Ovary (tissue), 9 donors: ENCODE measurements around the gene NDUFS6. TPM values are rescaled to one million over a fixed set of nuclear protein-coding genes. Genes with fewer than 3 reads are reported as not detected.

Experiments
- DNase-seq, 5 donors: peaks; one replicate each; pipeline ENCODE4 v3.0.0-alpha.2; 2019 to 2020
- H3K27ac ChIP-seq, 2 donors: fragments of 200-600 bp; one replicate each; pipeline versions ENCODE4 v1.5.1 to v1.8.0; 2019 to 2022
- H3K27me3 ChIP-seq: fragments of 200-600 bp; one replicate; pipeline ENCODE4 v1.8.0; 2022
- H3K36me3 ChIP-seq: fragments of 200-600 bp; sonication (generic); one replicate; pipeline ENCODE4 v1.5.1; 2019
- H3K4me1 ChIP-seq: one replicate; pipeline ENCODE4 v1.8.1; 2013; ENCODE audit warnings: mild to moderate bottlenecking, moderate library complexity; ENCODE audit not compliant: insufficient read depth
- H3K4me3 ChIP-seq: fragments of 200-600 bp; sonication (generic); one replicate; pipeline ENCODE4 v1.5.1; 2017
- H3K9me3 ChIP-seq, 2 donors: fragments of 200-600 bp in 1 of 2; sonication (generic) in 1 of 2; one replicate each; pipeline versions ENCODE4 v1.5.1 to v1.8.1; 2013 to 2019; ENCODE audit warnings: mild to moderate bottlenecking in 1 of 2, moderate library complexity in 1 of 2
- EP300 ChIP-seq: sonication (generic); formaldehyde crosslinking; IDR thresholded peaks from one replicate; pipeline ENCODE4 v1.6.1; 2017; ENCODE audit warnings: antibody characterized with exemption
- POLR2A ChIP-seq: fragments of 450-650 bp; IDR thresholded peaks from one replicate; pipeline ENCODE4 v1.6.1; 2017; ENCODE audit warnings: antibody characterized with exemption, mild to moderate bottlenecking, moderate library complexity
- WGBS, 3 donors: extraction: QIAGEN DNeasy Blood & Tissue Kit in 1 of 3; methylation state at CpG; one replicate each; pipeline versions ENCODE4 v1.1.5 to v1.1.7; 2013 to 2017; 5-methylcytosine and 5-hydroxymethylcytosine counted together
- intact Hi-C, 4 donors: fragments of 100-400 bp; cut with DNase I; formaldehyde crosslinking; loops; one replicate each; pipeline versions ENCODE4 v1.11.0 to v1.15.1; 2022 to 2023
- polyA plus RNA-seq, 2 donors: library from polyadenylated mRNA; stranded (reverse); fragments of 200-250 nt in 1 of 2; fragments of 350-450 nt in 1 of 2; fragmentation: Illumina TruSeq in 1 of 2; extraction: RNeasy Lipid Tissue Mini Kit (QIAGEN cat#74804) in 1 of 2; gene quantifications; one replicate each; pipeline ENCODE4 v1.2.3, GENCODE V29; 2013 to 2014
- total RNA-seq, 7 donors: library from RNA; depleted of rRNA in 2 of 7; stranded (reverse); fragments of >200 nt in 2 of 7; fragmentation: NEBNext Ultra II Directional in 3 of 7; extraction: Animal tissue kit (Norgen Biotek cat#: 25700) in 3 of 7; gene quantifications; one replicate each; pipeline versions ENCODE4 v1.1.0 to v1.2.4, GENCODE V29; 2016 to 2023
- TF ChIP-seq, protein P1 (sequence below), 3 donors: fragments of 450-650 bp in 2 of 3; fragments of 200-600 bp in 1 of 3; IDR thresholded peaks; one replicate each; pipeline versions ENCODE4 v1.5.1 to v1.8.0; 2016 to 2022; ENCODE audit warnings: antibody characterized with exemption in 3 of 3, mild to moderate bottlenecking in 1 of 3
- donor health status: DM: no; HTN: no; CAD: no; lungs with moderate emphysema.
- donor health status: DM: no; HTN: no; CAD: no.
- donor health status: Bipolar disorder and iron deficiency.
- donor health status: DM: yes; HTN: yes; CAD: no.
- donor health status: DM: no; HTN: no; CAD: no.
- donor health status: DM: yes; HTN: yes; CAD: no.

Gene NDUFS6
- total and polyA plus RNA-seq, 9 donors: 16.3 to 50.8 (median 21.5) TPM

DNA sequence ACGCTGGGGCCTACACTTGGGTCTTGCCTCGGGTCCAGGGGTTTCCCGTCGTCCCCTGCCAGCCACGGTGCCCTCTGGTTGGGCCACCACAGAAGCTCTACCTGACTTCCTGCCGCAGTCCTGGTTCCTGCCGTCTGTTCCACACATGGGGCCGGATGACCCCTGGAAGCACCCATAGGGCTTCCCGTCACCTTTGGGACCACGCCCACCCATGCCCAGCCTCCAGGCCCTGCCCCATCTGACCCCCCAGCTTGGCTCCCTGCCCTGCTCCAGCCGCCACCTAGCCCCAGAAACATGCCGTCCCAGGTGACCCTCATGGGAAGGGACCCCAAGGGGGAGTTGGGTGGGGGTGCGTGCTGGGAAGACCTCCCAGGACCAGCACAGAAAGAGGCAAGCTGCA, 15.2 kb upstream of the NDUFS6 start:
- no peaks in the 10 kb centered on the region for H3K9me3 ChIP-seq
- peak in 1 of 5 donors; percentile 26 for DNase-seq
- H3K36me3 ChIP-seq: no peaks in the 10 kb centered on the region
- TF ChIP-seq, protein P1, sequence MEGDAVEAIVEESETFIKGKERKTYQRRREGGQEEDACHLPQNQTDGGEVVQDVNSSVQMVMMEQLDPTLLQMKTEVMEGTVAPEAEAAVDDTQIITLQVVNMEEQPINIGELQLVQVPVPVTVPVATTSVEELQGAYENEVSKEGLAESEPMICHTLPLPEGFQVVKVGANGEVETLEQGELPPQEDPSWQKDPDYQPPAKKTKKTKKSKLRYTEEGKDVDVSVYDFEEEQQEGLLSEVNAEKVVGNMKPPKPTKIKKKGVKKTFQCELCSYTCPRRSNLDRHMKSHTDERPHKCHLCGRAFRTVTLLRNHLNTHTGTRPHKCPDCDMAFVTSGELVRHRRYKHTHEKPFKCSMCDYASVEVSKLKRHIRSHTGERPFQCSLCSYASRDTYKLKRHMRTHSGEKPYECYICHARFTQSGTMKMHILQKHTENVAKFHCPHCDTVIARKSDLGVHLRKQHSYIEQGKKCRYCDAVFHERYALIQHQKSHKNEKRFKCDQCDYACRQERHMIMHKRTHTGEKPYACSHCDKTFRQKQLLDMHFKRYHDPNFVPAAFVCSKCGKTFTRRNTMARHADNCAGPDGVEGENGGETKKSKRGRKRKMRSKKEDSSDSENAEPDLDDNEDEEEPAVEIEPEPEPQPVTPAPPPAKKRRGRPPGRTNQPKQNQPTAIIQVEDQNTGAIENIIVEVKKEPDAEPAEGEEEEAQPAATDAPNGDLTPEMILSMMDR (IDR thresholded peaks at IDR 0.05): no peak
- TF ChIP-seq POLR2A (no peak), EP300 (no peak)
- intact Hi-C loops: no loop called here
- no peak overlapping the region for H3K27ac ChIP-seq
- H3K4me3 ChIP-seq: no peak overlapping the region
- 88 to 92% (median 92%) methylated on average over 12 to 13 of the region's 13 CpGs for WGBS, 3 donors
- no peaks in the 10 kb centered on the region for H3K27me3 ChIP-seq
- no peaks in the 10 kb centered on the region for H3K4me1 ChIP-seq

DNA sequence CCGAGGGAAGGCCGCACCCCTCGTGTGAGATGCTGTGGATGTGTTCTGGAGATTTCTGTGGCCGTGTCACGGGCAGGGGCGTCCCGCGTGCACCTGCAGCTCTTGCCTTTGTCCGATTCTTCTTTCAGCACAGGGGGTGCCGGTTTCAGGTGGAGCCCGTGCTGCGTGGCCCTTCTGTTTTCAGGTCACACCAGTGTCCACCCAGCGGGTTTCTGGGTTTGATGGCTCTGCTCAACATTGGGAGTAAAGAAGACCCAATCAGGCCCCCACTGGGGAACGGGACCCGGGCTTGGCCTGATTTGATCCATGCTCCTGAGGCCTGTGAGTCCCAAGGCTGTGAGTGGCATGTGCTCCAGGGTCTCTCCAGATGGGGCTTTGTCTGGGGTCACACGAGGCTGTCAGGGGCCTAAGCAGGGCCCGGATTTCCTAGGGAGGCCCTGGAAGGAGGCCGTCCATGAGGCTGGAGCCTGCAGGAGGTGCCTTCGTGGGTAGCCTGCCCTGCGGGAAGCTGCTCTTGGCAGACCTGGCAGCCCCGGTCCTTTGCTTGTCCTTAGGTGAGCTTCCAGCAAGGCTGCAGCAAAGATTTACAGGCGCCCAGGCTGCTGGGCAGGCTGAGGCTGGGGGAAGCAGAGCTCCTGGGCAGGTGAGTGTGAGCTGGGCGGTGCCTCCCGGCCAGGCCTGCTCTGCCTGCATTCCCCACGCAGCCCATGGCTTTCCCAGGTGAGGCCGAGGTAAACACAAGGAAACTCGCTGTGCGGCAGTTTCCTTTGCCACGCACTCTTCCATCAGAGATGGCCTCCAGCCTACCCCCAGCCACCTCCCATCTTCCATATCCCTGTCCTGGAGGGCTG, 14.4 kb upstream of the NDUFS6 start:
- WGBS, 3 donors: 86 to 92% (median 89%) methylated on average over 25 to 29 of the region's 29 CpGs
- intact Hi-C loops: no loop called here
- no peak overlapping the region for H3K4me3 ChIP-seq
- H3K27me3 ChIP-seq: no peaks in the 10 kb centered on the region
- TF ChIP-seq, protein P1 (IDR thresholded peaks at IDR 0.05): no peak
- TF ChIP-seq EP300 (no peak), POLR2A (no peak)
- DNase-seq: peak in 1 of 5 donors; percentile 17
- H3K36me3 ChIP-seq: no peaks in the 10 kb centered on the region
- no peak overlapping the region for H3K27ac ChIP-seq
- no peaks in the 10 kb centered on the region for H3K4me1 ChIP-seq
- H3K9me3 ChIP-seq: no peaks in the 10 kb centered on the region

DNA sequence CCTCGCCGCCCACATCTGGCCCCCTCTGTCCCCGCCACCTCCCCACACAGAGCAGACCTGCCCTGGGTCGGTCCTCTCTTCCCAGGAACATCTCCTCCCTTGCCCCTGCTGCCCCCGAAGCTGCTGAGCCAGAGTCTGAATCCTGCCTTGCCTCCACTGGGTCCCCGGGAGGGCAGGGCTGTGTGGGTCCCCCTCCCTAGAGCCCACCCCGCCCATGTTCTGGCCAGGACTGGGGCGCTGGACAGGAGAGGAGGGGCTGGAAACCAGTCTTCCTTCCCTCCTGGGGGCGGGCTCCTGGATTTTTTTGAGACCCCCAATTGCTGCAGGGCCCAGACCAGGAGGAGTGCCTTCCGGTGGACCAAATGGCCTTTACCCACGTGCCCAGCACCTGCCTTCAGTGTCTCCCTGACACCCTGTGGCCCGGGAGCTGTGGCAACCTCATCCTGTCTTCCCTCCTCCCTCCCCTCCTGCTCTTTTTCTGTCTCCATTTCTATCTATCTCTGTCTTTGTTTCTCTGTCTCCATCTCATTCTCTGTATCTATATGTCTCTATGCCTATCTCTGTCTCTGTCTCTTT, 13.6 kb upstream of the NDUFS6 start:
- Histone ChIP-seq H3K36me3 (no peaks in the 10 kb centered on the region), H3K4me1 (no peaks in the 10 kb centered on the region), H3K27me3 (no peaks in the 10 kb centered on the region), H3K9me3 (no peaks in the 10 kb centered on the region), H3K4me3 (no peak overlapping the region), H3K27ac (no peak overlapping the region)
- TF ChIP-seq, protein P1 (IDR thresholded peaks at IDR 0.05): no peak
- no peak for TF ChIP-seq EP300
- TF ChIP-seq POLR2A: no peak
- intact Hi-C loops: no loop called here
- DNase-seq: peak in 1 of 5 donors; percentile 9
- WGBS, 3 donors: 76 to 80% (median 76%) methylated on average over 12 of the region's 12 CpGs

DNA sequence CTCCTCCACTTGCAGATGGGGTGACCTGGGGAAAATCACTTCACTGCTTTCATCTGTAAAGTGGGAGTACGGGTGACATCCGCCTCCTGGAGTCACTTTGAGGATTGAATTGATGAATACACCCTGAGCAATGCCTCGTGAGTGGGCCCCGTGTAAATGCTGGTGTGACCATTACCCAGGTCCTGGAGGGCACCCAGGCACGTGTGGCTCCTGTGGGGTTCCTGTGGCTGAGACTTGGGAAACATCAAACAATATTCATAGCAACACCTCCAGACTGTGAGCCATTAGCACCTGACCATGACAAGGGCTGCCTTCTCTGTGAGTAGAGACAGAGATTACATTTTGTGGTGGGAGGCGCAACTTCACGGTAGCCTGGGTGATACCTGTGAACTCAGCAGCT, 13.0 kb upstream of the NDUFS6 start:
- Histone ChIP-seq H3K27me3 (no peaks in the 10 kb centered on the region), H3K4me1 (no peaks in the 10 kb centered on the region), H3K27ac (no peak overlapping the region), H3K4me3 (no peak overlapping the region), H3K9me3 (no peaks in the 10 kb centered on the region), H3K36me3 (no peaks in the 10 kb centered on the region)
- WGBS, 3 donors: 77 to 88% (median 82%) methylated on average over 7 of the region's 7 CpGs
- peak in 1 of 5 donors; percentile 3 for DNase-seq
- TF ChIP-seq EP300 (no peak), POLR2A (no peak)
- TF ChIP-seq, protein P1 (IDR thresholded peaks at IDR 0.05): no peak
- intact Hi-C loops: no loop called here
